ENCODE measurements around the gene ADCK2.
A peak's percentile ranks its signal among the peaks of the same experiment; 100 is the strongest.

Gene ADCK2

GRCh38 chr7:140694592-140694991 lies 21.8 kb downstream of the ADCK2 start:
- H3K4me2 ChIP-seq (ENCODE audit: low read depth, low read length, poor library complexity, severe bottlenecking): no peak overlapping the region
- no peak for TF ChIP-seq CTCF (conservative IDR thresholded peaks at IDR 0.05; ENCODE audit: low read length)
- no peak for TF ChIP-seq EZH2phosphoT487 (IDR thresholded peaks at IDR 0.05; ENCODE audit: borderline replicate concordance)
- H3K4me3 ChIP-seq (ENCODE audit: low read length, poor library complexity, severe bottlenecking): no peak overlapping the region
- H3K9ac ChIP-seq (ENCODE audit: low read depth, low read length, poor library complexity, severe bottlenecking): no peak overlapping the region
- H3K4me1 ChIP-seq (ENCODE audit: insufficient read depth, low read length, poor library complexity, severe bottlenecking): peaks cover 25% of the 10 kb centered on the region
- H3K9me2 ChIP-seq (replicated peaks; ENCODE audit: low read depth, low read length): no peaks in the 10 kb centered on the region
- H2AFZ ChIP-seq (ENCODE audit: low read length): no peak overlapping the region
- no peaks in the 10 kb centered on the region for H3K27me3 ChIP-seq (ENCODE audit: insufficient read depth, low read length, poor library complexity, severe bottlenecking)
- no peaks in the 10 kb centered on the region for H3F3A ChIP-seq (ENCODE audit: low read depth)
- peaks cover 24% of the 10 kb centered on the region; the same call in 1 of the 2 replicates for H3K36me3 ChIP-seq (ENCODE audit: insufficient read depth, low read length)
- no peaks in the 10 kb centered on the region for H3K9me3 ChIP-seq (ENCODE audit: insufficient read depth, low read depth, low read length)
- H4K20me1 ChIP-seq (ENCODE audit: insufficient read depth, low read length, poor library complexity, severe bottlenecking): peaks cover 12% of the 10 kb centered on the region
- H3K79me2 ChIP-seq (ENCODE audit: insufficient read depth, low read length): peaks cover 23% of the 10 kb centered on the region

- H3K36me3 ChIP-seq (ENCODE audit: insufficient read depth, low read length): peaks cover 24% of the 10 kb centered on the region; the same call in 1 of the 2 replicates
- H3K79me2 ChIP-seq (ENCODE audit: insufficient read depth, low read length): peaks cover 31% of the 10 kb centered on the region
These were observed 22.6 kb downstream of the ADCK2 start for GRCh38 chr7:140695381-140695780.

GRCh38 chr7:140696024-140696679 lies 23.4 kb downstream of the ADCK2 start:
- H3K9me3 ChIP-seq (ENCODE audit: insufficient read depth, low read depth, low read length): no peaks in the 10 kb centered on the region
- peaks cover 23% of the 10 kb centered on the region for H4K20me1 ChIP-seq (ENCODE audit: insufficient read depth, low read length, poor library complexity, severe bottlenecking)
- peak overlapping the region; percentile 91 for H2AFZ ChIP-seq (ENCODE audit: low read length)
- H3K36me3 ChIP-seq (ENCODE audit: insufficient read depth, low read length): peaks cover 24% of the 10 kb centered on the region; the same call in 1 of the 2 replicates
- H3K9me2 ChIP-seq (replicated peaks; ENCODE audit: low read depth, low read length): no peaks in the 10 kb centered on the region
- H3K4me3 ChIP-seq (ENCODE audit: low read length, poor library complexity, severe bottlenecking): peak overlapping the region; percentile 77
- H3K79me2 ChIP-seq (ENCODE audit: insufficient read depth, low read length): peaks cover 39% of the 10 kb centered on the region
- H3K9ac ChIP-seq (ENCODE audit: low read depth, low read length, poor library complexity, severe bottlenecking): peak overlapping the region; percentile 69
- TF ChIP-seq EZH2phosphoT487 (IDR thresholded peaks at IDR 0.05; ENCODE audit: borderline replicate concordance): no peak
- no peak for TF ChIP-seq CTCF (conservative IDR thresholded peaks at IDR 0.05; ENCODE audit: low read length)
- H3F3A ChIP-seq (ENCODE audit: low read depth): no peaks in the 10 kb centered on the region
- no peaks in the 10 kb centered on the region for H3K27me3 ChIP-seq (ENCODE audit: insufficient read depth, low read length, poor library complexity, severe bottlenecking)
- peak overlapping the region; percentile 74 for H3K4me2 ChIP-seq (ENCODE audit: low read depth, low read length, poor library complexity, severe bottlenecking)
- H3K4me1 ChIP-seq (ENCODE audit: insufficient read depth, low read length, poor library complexity, severe bottlenecking): peaks cover 30% of the 10 kb centered on the region

More at GRCh38 chr7:140695381-140695780, 22.6 kb downstream of the ADCK2 start:
- Histone ChIP-seq H3K9ac (ENCODE audit: low read depth, low read length, poor library complexity, severe bottlenecking) (no peak overlapping the region), H3K9me2 (replicated peaks; ENCODE audit: low read depth, low read length) (no peaks in the 10 kb centered on the region), H3K27me3 (ENCODE audit: insufficient read depth, low read length, poor library complexity, severe bottlenecking) (no peaks in the 10 kb centered on the region), H3K9me3 (ENCODE audit: insufficient read depth, low read depth, low read length) (no peaks in the 10 kb centered on the region), H2AFZ (ENCODE audit: low read length) (no peak overlapping the region), H3K4me1 (ENCODE audit: insufficient read depth, low read length, poor library complexity, severe bottlenecking) (peaks cover 28% of the 10 kb centered on the region), H4K20me1 (ENCODE audit: insufficient read depth, low read length, poor library complexity, severe bottlenecking) (peaks cover 18% of the 10 kb centered on the region), H3K4me2 (ENCODE audit: low read depth, low read length, poor library complexity, severe bottlenecking) (no peak overlapping the region), H3K4me3 (ENCODE audit: low read length, poor library complexity, severe bottlenecking) (no peak overlapping the region), H3F3A (ENCODE audit: low read depth) (no peaks in the 10 kb centered on the region)
- TF ChIP-seq EZH2phosphoT487 (IDR thresholded peaks at IDR 0.05; ENCODE audit: borderline replicate concordance): no peak

Data from Loucy (cell line).